T-cell (primary cell): ENCODE results near the gene AHNAK2. TPM values are rescaled to one million over a fixed set of nuclear protein-coding genes. Genes with fewer than 3 reads are reported as not detected.
A peak's percentile ranks its signal among the peaks of the same experiment; 100 is the strongest.

Source experiments
- ATAC-seq, 4 experiments: fragments of 200-7000 bp in 3 of 4; fragments of 150-1000 bp in 1 of 4; cut with Tn5 transposase; replicated peaks in 1 of 4; 1 replicate in 3 of 4; 2 replicates in 1 of 4; pipeline ENCODE4 v1.10.0; 2021; ENCODE audit warnings: moderate library complexity in 3 of 4, mild to moderate bottlenecking in 2 of 4, moderate number of reproducible peaks in 1 of 4
- CTCF ChIA-PET, 2 donors: fragments of 300-600 bp; sonication (Branson Sonifier 250); formaldehyde crosslinking; loops; one replicate each; lab custom pipeline; 2022; ENCODE audit warnings: antibody characterized with exemption in 2 of 2; lab: Charles Lee
- POLR2A ChIA-PET, 2 donors: fragments of 300-600 bp; sonication (Branson Sonifier 250); formaldehyde crosslinking; loops; one replicate each; lab custom pipeline; 2022; ENCODE audit warnings: antibody characterized with exemption in 2 of 2; lab: Charles Lee
- DNase-seq, 35 experiments: peaks; one replicate each; pipeline versions ENCODE4 v3.0.0 to v3.0.0-alpha.2; 2013 to 2023
- H3K27ac ChIP-seq: one replicate; pipeline ENCODE4 v1.5.1; 2013; ENCODE audit warnings: low read length
- H3K27me3 ChIP-seq, 2 experiments: replicated peaks in 1 of 2; 1 replicate in 1 of 2; 2 replicates in 1 of 2; pipeline versions ENCODE4 v1.6.1 to v1.7.0; 2013; ENCODE audit warnings: low read length in 1 of 2, mixed read lengths in 1 of 2; ENCODE audit not compliant: control insufficient read depth in 2 of 2, insufficient read depth in 2 of 2; ENCODE audit errors: extremely low read depth in 1 of 2
- H3K36me3 ChIP-seq, 2 donors: 1 replicate in 1 of 2; 2 replicates in 1 of 2; pipeline versions ENCODE4 v1.6.1 to v1.7.0; 2013; ENCODE audit warnings: low read length in 1 of 2; ENCODE audit not compliant: control insufficient read depth in 2 of 2, insufficient read depth in 1 of 2; ENCODE audit errors: extremely low read depth in 1 of 2
- H3K4me1 ChIP-seq, 2 experiments: 1 replicate in 1 of 2; 2 replicates in 1 of 2; pipeline versions ENCODE4 v1.6.1 to v1.7.0; 2013; ENCODE audit warnings: low read length in 2 of 2, mixed read lengths in 1 of 2; ENCODE audit not compliant: insufficient read depth in 2 of 2, control insufficient read depth in 1 of 2; ENCODE audit errors: extremely low read depth in 1 of 2
- H3K4me3 ChIP-seq, 2 donors: 1 replicate in 1 of 2; 2 replicates in 1 of 2; pipeline versions ENCODE4 v1.5.1 to v1.7.0; 2013; ENCODE audit warnings: mild to moderate bottlenecking in 2 of 2, low read length in 1 of 2, moderate library complexity in 1 of 2; ENCODE audit not compliant: control insufficient read depth in 1 of 2; ENCODE audit errors: extremely low read depth in 1 of 2
- H3K9me3 ChIP-seq: 2 replicates; pipeline ENCODE4 v1.7.0; 2013
- H3K27ac Mint-ChIP-seq, 2 donors: one replicate each; pipeline ENCODE4 v1.8.0; 2020 to 2021; ENCODE audit warnings: mild to moderate bottlenecking in 2 of 2, mixed read lengths in 2 of 2
- H3K27me3 Mint-ChIP-seq, 2 donors: one replicate each; pipeline ENCODE4 v1.8.0; 2021 to 2022; ENCODE audit warnings: mixed read lengths in 2 of 2
- H3K36me3 Mint-ChIP-seq: one replicate; pipeline ENCODE4 v1.8.0; 2021; ENCODE audit warnings: mixed read lengths
- H3K4me1 Mint-ChIP-seq, 3 donors: one replicate each; pipeline ENCODE4 v1.8.0; 2020 to 2022; ENCODE audit warnings: mixed read lengths in 3 of 3, mild to moderate bottlenecking in 1 of 3
- H3K4me3 Mint-ChIP-seq, 3 donors: one replicate each; pipeline ENCODE4 v1.8.0; 2020 to 2022; ENCODE audit warnings: mild to moderate bottlenecking in 3 of 3, mixed read lengths in 3 of 3, moderate library complexity in 3 of 3
- H3K9me3 Mint-ChIP-seq, 3 donors: one replicate each; pipeline ENCODE4 v1.8.0; 2020 to 2022; ENCODE audit warnings: mixed read lengths in 3 of 3
- WGBS: methylation state at CpG from one replicate; pipeline ENCODE4 v1.1.5; 2013; ENCODE audit warnings: missing lambda C conversion rate; ENCODE audit not compliant: insufficient coverage; 5-methylcytosine and 5-hydroxymethylcytosine counted together
- total RNA-seq, 35 experiments: library from RNA in 6 of 35; stranded (reverse) in 6 of 35; fragments of 120-200 nt in 1 of 35; gene quantifications; one replicate each; pipeline versions ENCODE4 v1.2.1 to v1.2.4 and lab custom pipeline; 2013 to 2026

Gene AHNAK2
- total RNA-seq, 5 donors from 2014 or later (not counting 1 experiment from before 2014, with no cell fraction given): 0.20 to 0.38 (median 0.22) TPM; not detected in 2

DNA sequence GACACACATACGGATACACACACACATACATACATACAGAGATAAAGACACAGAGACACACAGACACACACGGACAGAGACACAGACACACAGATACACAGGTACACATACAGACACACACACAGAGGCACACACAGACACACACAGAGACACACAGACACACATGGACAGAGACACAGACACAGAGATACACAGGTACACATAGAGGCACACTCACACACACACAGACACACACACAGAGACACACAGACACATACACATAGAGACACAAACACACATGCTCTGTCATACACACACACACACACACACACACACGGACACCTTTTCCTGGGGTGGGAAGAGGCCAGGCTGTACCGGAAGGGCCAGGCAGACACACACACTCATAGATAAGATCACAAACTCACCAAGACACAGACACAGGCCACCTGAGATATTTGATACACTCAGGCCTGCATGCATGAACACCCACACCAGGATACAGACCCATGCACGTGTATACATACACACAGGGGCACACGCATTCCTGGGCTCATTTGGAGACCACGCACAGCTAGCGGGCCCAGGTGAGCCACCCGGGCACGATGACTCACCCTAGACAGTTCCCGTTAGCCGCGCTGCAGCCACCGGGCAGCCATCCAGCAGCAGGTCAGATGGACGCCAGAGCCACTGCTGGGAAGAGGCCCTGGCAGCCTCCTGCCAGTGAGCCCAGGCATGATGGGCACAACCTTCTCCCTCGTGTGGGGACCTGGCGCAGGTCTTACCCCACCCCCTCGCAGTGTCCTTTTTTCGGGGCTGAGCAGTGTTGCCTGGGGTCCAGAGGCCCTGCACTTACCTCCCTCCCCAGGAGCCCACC lies 1.8 kb upstream of the AHNAK2 start:
- Histone ChIP-seq H3K36me3 (no peaks in the 10 kb centered on the region), H3K27me3 (peaks cover 0 to 45% of the 10 kb centered on the region in 2 experiments), H3K9me3 (no peaks in the 10 kb centered on the region), H3K4me3 (no peak overlapping the region), H3K4me1 (peaks cover 0 to 33% of the 10 kb centered on the region in 2 experiments), H3K27ac (no peak overlapping the region)
- H3K4me3 Mint-ChIP-seq: peak overlapping the region in 2 of 3 donors; percentile 0 to 3
- DNase-seq (no peak), ATAC-seq (no peak)
- no peaks in the 10 kb centered on the region for H3K9me3 Mint-ChIP-seq
- CTCF ChIA-PET: no interaction called here
- POLR2A ChIA-PET: interaction anchor here in 1 of 2 donors (0.6 kb wide), 1 partner anchor 314 kb away, joined by 3 read pairs; no protein-coding TSS in a partner anchor
- H3K27me3 Mint-ChIP-seq: peaks cover 14 to 20% of the 10 kb centered on the region in 2 donors
- no peak overlapping the region for H3K27ac Mint-ChIP-seq
- H3K4me1 Mint-ChIP-seq: peaks cover 13 to 19% (median 13%) of the 10 kb centered on the region in 3 donors
- 69% methylated on average over 19 of the region's 19 CpGs for WGBS
- no peaks in the 10 kb centered on the region for H3K36me3 Mint-ChIP-seq

DNA sequence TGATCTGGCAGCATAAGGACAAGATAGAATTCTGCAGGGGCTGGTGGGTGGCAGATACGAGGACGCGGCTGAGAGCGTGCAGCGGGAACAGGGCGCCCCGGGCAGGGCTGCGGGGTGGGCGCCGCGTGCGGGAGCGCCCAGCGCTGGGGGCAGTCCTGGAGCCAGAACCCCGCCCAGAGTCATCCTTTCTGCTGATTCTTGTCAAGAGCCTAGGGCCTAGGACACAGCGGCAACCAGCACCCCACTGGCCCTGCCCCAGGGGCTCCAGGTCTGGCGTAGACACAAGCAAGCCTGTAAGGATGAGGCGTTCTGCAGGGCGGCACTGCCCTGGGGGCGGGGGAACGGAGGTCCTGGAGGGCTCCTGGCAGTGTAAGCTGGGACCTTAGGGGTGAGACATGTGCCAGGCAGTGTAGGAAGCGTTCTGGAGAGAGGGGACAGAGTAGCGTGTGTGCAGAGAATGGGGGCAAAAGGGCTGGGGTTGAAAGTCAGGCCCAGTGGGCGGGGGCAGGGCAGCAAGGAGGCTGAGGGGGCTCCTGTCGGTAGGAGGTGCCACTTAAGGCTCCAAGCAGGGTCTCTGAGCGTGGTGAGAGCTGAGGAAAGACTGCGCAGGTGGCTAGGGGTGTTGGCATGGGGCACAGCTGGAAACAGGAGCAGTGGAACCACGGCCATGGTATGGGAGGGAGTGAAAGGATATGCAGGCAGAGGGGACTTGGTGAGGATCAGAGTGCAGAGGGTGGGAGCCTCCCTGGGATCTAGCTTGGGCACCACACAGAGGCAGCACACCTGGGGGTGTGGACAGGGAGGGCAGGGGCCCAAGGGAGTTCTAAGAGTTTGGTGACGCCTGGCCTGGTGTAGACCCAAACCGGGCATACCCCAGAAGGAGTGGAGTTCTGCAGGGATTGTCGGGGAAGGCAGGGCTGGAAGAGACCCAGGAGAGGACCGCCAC lies 845 bp upstream of the AHNAK2 start:
- no peak for DNase-seq
- POLR2A ChIA-PET: interaction anchor here in 1 of 2 donors (0.6 kb wide), 1 partner anchor 315 kb away, joined by 3 read pairs; no protein-coding TSS in a partner anchor
- peak in 1 of 4 experiments; percentile 1 for ATAC-seq

DNA sequence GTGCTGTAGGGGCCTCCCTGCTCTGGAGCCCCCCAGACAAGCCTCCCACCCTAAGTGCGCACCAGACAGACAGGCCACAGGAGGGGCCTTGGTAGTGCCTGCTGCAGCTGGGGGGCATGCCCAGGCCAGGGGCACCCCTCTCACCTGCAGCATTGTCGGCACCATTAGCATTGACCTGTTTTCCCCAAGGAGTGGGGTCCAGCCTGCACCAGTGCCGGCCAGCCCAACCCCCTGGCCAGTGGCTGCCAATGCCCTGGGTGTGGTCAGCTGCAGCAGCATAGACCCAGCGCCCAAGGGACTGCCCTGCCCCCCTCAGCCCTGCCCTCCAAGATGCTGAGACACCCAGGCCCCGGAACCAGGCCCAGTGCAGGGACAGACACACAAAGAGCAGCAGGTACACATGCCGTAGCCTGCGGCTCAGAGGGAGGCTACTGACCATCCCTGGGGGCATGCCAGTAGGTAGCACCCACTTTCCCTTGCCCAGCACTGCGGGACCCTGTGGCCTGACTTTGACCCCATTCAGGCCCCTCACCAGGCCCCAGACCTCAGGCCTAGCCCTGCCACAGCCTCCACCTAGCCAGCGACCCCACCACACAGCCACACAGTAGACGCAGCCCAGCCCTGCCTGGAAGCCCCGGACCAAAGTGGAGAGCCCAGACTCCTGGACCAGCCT lies 1.0 kb downstream of the AHNAK2 start:
- Histone ChIP-seq H3K27me3 (peaks cover 0 to 62% of the 10 kb centered on the region in 2 experiments), H3K36me3 (no peaks in the 10 kb centered on the region), H3K9me3 (no peaks in the 10 kb centered on the region), H3K27ac (no peak overlapping the region), H3K4me3 (peak overlapping the region in 1 of 2 donors; percentile 68), H3K4me1 (peaks cover 0 to 30% of the 10 kb centered on the region in 2 experiments)
- Mint-ChIP-seq H3K4me3 (peak overlapping the region; percentile 72 to 78 (median 75)), H3K9me3 (no peaks in the 10 kb centered on the region), H3K4me1 (peaks cover 10 to 16% (median 13%) of the 10 kb centered on the region in 3 donors), H3K36me3 (no peaks in the 10 kb centered on the region), H3K27ac (peak overlapping the region in 1 of 2 donors; percentile 15), H3K27me3 (peaks cover 14 to 20% of the 10 kb centered on the region in 2 donors)
- DNase-seq (no peak), ATAC-seq (no peak)
- WGBS: 85% methylated on average over 11 of the region's 11 CpGs
- ChIA-PET CTCF (interaction anchor here in 1 of 2 donors (3.6 kb wide), 1 partner anchor 68 kb away, joined by 24 read pairs; no protein-coding TSS in a partner anchor), POLR2A (no interaction called here)

More for the DNA sequence above, 845 bp upstream of the AHNAK2 start:
- H3K27me3 Mint-ChIP-seq: peaks cover 14 to 20% of the 10 kb centered on the region in 2 donors
- Histone ChIP-seq H3K36me3 (no peaks in the 10 kb centered on the region), H3K4me3 (peak overlapping the region in 1 of 2 donors; percentile 20), H3K4me1 (peaks cover 0 to 30% of the 10 kb centered on the region in 2 experiments), H3K27me3 (peaks cover 0 to 55% of the 10 kb centered on the region in 2 experiments), H3K27ac (no peak overlapping the region), H3K9me3 (no peaks in the 10 kb centered on the region)
- peak overlapping the region in 2 of 3 donors; percentile 3 to 39 for H3K4me3 Mint-ChIP-seq
- H3K4me1 Mint-ChIP-seq: peaks cover 10 to 16% (median 13%) of the 10 kb centered on the region in 3 donors
- H3K9me3 Mint-ChIP-seq: no peaks in the 10 kb centered on the region
- CTCF ChIA-PET: no interaction called here
- no peak overlapping the region for H3K27ac Mint-ChIP-seq
- 59% methylated on average over 29 of the region's 32 CpGs for WGBS
- H3K36me3 Mint-ChIP-seq: no peaks in the 10 kb centered on the region

- WGBS: 46% methylated on average over 20 of the region's 21 CpGs
- ATAC-seq (peak; percentile 72 to 80 (median 78)), DNase-seq (peak; percentile 59 to 92 (median 82))
- H3K4me1 ChIP-seq: peaks cover 0 to 30% of the 10 kb centered on the region in 2 experiments
- peak overlapping the region; percentile 43 to 72 (median 70) for H3K4me3 Mint-ChIP-seq
- H3K36me3 ChIP-seq: no peaks in the 10 kb centered on the region
- POLR2A ChIA-PET: no interaction called here
- H3K27me3 ChIP-seq: peaks cover 0 to 62% of the 10 kb centered on the region in 2 experiments
- H3K27me3 Mint-ChIP-seq: peaks cover 14 to 20% of the 10 kb centered on the region in 2 donors
- no peak overlapping the region for H3K27ac ChIP-seq
- H3K9me3 Mint-ChIP-seq: no peaks in the 10 kb centered on the region
- peaks cover 10 to 16% (median 13%) of the 10 kb centered on the region in 3 donors for H3K4me1 Mint-ChIP-seq
- no peaks in the 10 kb centered on the region for H3K36me3 Mint-ChIP-seq
- CTCF ChIA-PET: interaction anchor here (0.7 to 3.6 kb wide), 3 partner anchors 8 to 70 kb away, joined by 3 to 24 read pairs (median 9); no protein-coding TSS in a partner anchor
- no peak overlapping the region for H3K4me3 ChIP-seq
- peak overlapping the region in 1 of 2 donors; percentile 89 for H3K27ac Mint-ChIP-seq
- no peaks in the 10 kb centered on the region for H3K9me3 ChIP-seq
Observed at GRCh38 chr14:104976198-104977007, 1.8 kb downstream of the AHNAK2 start.

DNA sequence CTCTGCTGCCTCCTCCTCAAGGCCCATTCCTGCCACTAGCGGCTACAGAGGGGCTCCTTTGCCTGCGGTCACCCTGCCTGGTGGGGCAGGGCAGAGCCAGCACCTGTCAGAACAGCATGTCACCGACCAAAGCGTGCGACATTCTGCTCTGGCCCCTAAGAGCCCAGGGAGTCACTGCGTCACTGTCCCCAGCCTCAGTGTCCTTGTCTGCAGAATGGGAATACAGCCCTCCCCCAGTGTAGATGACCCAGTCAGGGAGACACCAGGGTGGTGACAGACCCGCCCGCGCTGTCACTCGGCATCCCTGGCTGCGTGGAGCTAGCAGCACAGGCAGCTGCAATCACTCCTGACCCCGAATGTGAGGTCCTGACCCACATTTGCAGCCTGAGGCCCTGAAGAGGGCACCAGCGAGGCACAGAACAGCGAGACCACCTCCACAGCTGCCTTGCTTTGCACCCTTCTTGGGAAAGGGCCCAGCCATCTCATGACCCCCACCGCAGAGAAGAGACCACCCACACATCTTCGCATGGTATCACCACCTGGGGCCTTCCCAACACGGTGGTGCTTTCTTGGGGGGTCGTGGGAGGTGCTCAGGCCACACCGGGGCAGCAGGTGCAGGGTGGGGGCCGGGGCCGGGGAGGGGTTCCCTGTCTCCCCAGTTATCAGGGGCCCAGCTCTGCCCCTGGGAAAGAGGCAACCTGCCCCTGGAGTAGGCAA lies 2.5 kb downstream of the AHNAK2 start:
- no peaks in the 10 kb centered on the region for H3K9me3 ChIP-seq
- H3K4me1 Mint-ChIP-seq: peaks cover 10 to 16% (median 13%) of the 10 kb centered on the region in 3 donors
- H3K27ac ChIP-seq: no peak overlapping the region
- H3K36me3 Mint-ChIP-seq: no peaks in the 10 kb centered on the region
- H3K9me3 Mint-ChIP-seq: no peaks in the 10 kb centered on the region
- peaks cover 0 to 66% of the 10 kb centered on the region in 2 experiments for H3K27me3 ChIP-seq
- peaks cover 14 to 20% of the 10 kb centered on the region in 2 donors for H3K27me3 Mint-ChIP-seq
- ChIA-PET POLR2A (no interaction called here), CTCF (interaction anchor here (0.6 to 3.6 kb wide), 4 partner anchors 9 to 110 kb away, joined by 3 to 24 read pairs (median 6); no protein-coding TSS in a partner anchor)
- H3K27ac Mint-ChIP-seq: peak overlapping the region in 1 of 2 donors; percentile 89
- H3K4me3 ChIP-seq: no peak overlapping the region
- peak overlapping the region in 1 of 3 donors; percentile 70 for H3K4me3 Mint-ChIP-seq
- DNase-seq: peak in 3 of 35 experiments; percentile 8 to 37 (median 19)
- H3K36me3 ChIP-seq: no peaks in the 10 kb centered on the region
- 43% methylated on average over 17 of the region's 21 CpGs for WGBS
- ATAC-seq: peak in 3 of 4 experiments; percentile 4 to 25 (median 15)
- peaks cover 0 to 30% of the 10 kb centered on the region in 2 experiments for H3K4me1 ChIP-seq
